Activated naive CD4-positive, alpha-beta T cell treated with anti-CD3 and anti-CD28 coated beads for 36 hours (primary cell): ENCODE results near the gene NTMT2. TPM values are rescaled to one million over a fixed set of nuclear protein-coding genes. Genes with fewer than 3 reads are reported as not detected.
"Not testable (repeated sequence)": the region's sequence is repeated elsewhere in the genome, so short reads cannot be mapped to it uniquely, and the experiment has no call there.

Source experiments
- CTCF ChIA-PET: fragments of 350-600 bp; sonication (Branson Sonifier 250); formaldehyde crosslinking; loops from one replicate; lab custom pipeline; 2021; ENCODE audit warnings: antibody characterized with exemption; lab: Charles Lee
- DNase-seq: peaks from one replicate; pipeline ENCODE4 v3.0.0-alpha.2; 2020
- H3K27ac Mint-ChIP-seq: one replicate; pipeline ENCODE4 v1.8.0; 2021; ENCODE audit warnings: mild to moderate bottlenecking, mixed read lengths
- H3K27me3 Mint-ChIP-seq: one replicate; pipeline ENCODE4 v1.8.0; 2021; ENCODE audit warnings: low read depth, mixed read lengths
- H3K36me3 Mint-ChIP-seq: one replicate; pipeline ENCODE4 v1.8.0; 2021; ENCODE audit warnings: low read depth, mixed read lengths
- H3K4me1 Mint-ChIP-seq: one replicate; pipeline ENCODE4 v1.8.0; 2021; ENCODE audit warnings: low read depth, mixed read lengths
- H3K4me3 Mint-ChIP-seq: one replicate; pipeline ENCODE4 v1.8.0; 2021; ENCODE audit warnings: mild to moderate bottlenecking, moderate library complexity, mixed read lengths
- H3K9me3 Mint-ChIP-seq: one replicate; pipeline ENCODE4 v1.8.0; 2021; ENCODE audit warnings: mixed read lengths
- intact Hi-C: fragments of 100-400 bp; cut with micrococcal nuclease; formaldehyde crosslinking; loops from one replicate; pipeline ENCODE4 v1.15.1; 2023
- total RNA-seq, 2 experiments: library from RNA; stranded (reverse); gene quantifications; one replicate each; pipeline ENCODE4 v1.2.3, GENCODE V29; 2021

The NTMT2 gene
- total RNA-seq, 2 experiments from 2014 or later = not detected

DNA sequence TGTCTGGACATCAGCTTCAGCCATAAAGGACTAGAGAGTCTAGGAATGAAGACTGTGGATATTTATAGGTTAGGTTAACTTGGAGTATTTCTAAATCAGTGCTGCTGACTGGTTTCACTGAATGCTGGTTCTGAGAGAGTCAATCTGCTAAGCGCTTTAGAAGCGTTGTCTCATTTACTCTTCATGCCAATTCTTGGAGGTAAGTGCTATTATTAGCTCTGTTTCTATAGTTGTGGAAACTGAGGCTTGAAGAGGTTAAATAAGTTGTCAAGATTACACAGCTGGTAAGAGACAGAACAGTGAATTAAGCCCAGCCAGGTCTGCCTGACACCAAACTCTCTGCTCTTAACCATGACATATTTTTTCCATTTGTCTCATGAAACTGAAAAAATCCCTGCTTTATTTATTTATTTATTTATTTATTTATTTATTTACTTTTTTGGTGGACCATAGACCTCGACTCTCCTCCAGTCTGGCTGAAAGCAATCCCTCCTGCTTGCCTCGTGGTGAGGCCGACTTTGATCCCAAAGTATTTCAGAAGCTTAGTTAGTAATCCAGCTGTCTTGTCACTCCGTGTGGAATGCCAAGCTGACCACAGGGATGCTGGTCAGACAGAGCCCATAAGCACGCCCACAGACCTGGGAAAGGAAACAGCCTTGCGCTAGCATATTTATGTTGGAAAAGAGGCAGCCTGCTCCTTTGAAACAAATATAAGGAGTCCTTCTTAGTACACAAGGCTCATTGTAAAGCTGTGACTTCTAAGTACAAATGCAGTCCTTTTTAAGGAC lies 16.9 kb downstream of the NTMT2 start:
- Mint-ChIP-seq H3K4me1 (no peaks in the 10 kb centered on the region), H3K27ac (no peak overlapping the region), H3K27me3 (peaks cover 4% of the 10 kb centered on the region), H3K4me3 (no peak overlapping the region), H3K36me3 (no peaks in the 10 kb centered on the region), H3K9me3 (no peaks in the 10 kb centered on the region)
- CTCF ChIA-PET = no interaction called here
- DNase-seq = no peak
- intact Hi-C loops = no loop called here

DNA sequence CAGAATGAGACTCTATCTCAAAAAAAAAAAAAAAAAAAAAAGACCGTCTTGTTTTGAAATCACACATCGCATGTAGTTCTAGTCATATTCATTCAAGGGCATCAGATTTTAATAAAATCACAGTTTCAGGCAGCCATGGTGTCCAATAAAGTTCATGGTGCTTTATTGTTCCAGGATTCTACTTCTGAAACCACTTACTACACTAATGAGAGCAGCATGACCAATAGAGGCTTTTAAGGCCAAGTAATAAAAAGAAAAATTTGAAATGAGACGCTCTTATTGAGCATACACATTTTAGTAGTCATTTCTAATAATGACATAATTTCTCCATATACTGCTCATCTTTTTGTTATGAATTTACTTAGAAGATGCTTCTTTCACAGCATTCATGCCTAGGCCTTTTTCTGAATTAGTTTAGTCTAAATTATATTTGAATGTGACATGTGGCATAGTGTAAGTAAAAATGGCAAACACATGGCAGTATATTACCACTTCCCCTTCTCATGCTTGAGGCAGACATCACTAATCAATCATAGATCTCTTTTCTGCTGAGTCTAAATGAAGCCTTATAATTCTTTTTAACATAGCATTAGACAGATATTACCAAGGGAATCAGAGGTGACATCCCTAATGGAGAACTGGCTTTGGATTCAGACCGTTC lies 18.5 kb downstream of the NTMT2 start:
- Mint-ChIP-seq H3K27me3 (peaks cover 4% of the 10 kb centered on the region), H3K36me3 (no peaks in the 10 kb centered on the region), H3K4me1 (peaks cover 8% of the 10 kb centered on the region), H3K9me3 (no peaks in the 10 kb centered on the region), H3K27ac (no peak overlapping the region), H3K4me3 (no peak overlapping the region)
- CTCF ChIA-PET = interaction anchor here (0.6 kb wide), 2 partner anchors 8 to 452 kb away, joined by 3 to 4 read pairs; no protein-coding TSS in a partner anchor
- intact Hi-C loops = no loop called here
- no peak for DNase-seq

DNA sequence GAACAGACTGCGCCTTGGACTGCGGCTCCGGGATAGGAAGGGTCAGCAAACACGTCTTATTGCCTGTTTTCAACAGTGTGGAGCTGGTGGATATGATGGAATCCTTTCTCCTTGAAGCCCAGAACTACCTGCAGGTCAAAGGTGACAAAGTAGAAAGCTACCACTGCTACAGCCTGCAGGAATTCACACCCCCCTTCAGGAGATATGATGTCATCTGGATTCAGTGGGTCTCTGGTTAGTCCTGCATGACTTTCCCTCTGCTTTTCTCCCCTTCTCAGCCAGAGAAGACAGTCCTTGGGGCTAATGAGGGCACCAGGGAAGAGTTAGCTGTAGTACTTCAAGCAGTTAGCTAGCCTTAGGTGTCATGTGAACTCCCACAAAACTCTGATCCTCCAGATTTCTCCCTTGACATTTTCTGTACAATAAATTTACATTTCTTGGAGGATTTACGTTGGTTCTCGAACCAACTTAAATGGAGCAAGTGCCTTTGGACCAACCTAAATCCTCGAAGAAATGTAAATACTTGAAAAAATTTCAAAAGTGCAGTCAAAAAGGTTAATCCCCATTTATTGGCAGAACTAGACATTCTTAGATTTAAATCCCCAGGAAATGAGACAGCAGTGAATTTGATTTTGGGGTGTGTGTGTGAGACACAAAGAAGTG lies 20.9 kb downstream of the NTMT2 start:
- peaks cover 12% of the 10 kb centered on the region for H3K9me3 Mint-ChIP-seq
- no peak overlapping the region for H3K4me3 Mint-ChIP-seq
- no peaks in the 10 kb centered on the region for H3K36me3 Mint-ChIP-seq
- H3K27me3 Mint-ChIP-seq = no peaks in the 10 kb centered on the region
- CTCF ChIA-PET = no interaction called here
- no peak overlapping the region for H3K27ac Mint-ChIP-seq
- intact Hi-C loops = no loop called here
- DNase-seq = no peak
- H3K4me1 Mint-ChIP-seq = peaks cover 8% of the 10 kb centered on the region

DNA sequence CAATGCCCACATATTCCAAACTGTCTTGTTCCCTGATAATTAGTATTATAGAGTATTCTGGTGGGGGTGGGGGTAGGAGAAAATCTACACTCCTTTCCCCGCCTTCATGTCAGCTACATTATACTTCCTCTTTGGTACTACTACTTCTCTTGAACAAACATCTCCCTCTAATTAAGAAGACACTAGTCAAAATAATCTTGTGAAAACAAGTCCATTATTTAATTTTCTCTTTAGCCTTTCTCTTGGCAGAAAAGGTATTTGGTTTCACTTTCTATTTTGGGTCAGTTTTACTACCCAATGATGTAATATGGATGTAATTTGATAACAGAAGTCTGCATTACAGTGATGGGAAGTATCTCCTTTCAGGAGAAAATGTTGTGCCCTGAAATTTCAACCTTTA lies 22.5 kb downstream of the NTMT2 start:
- intact Hi-C loops = no loop called here
- H3K27ac Mint-ChIP-seq = no peak overlapping the region
- CTCF ChIA-PET = no interaction called here
- no peaks in the 10 kb centered on the region for H3K36me3 Mint-ChIP-seq
- H3K4me1 Mint-ChIP-seq = peaks cover 8% of the 10 kb centered on the region
- H3K27me3 Mint-ChIP-seq = no peaks in the 10 kb centered on the region
- DNase-seq = no peak
- no peak overlapping the region for H3K4me3 Mint-ChIP-seq
- H3K9me3 Mint-ChIP-seq = peaks cover 12% of the 10 kb centered on the region

DNA sequence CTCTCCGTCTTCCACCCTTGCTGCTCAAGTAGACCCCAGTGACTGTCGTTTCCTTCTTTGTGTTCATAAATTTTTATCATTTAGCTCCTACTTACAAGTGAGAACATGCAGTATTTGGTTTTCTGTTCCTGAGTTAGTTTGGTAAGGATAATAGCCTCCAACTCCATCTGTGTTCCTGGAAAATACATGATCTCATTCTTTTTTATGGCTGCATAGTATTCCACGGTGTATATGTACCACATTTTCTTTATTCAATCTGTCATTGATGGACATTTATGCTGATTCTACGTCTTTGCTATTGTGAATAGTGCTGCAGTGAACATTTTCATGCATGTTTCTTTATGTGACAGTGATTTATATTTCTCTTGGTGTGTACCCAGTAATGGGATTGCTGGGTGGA lies 24.8 kb downstream of the NTMT2 start:
- H3K4me3 Mint-ChIP-seq, H3K27me3 Mint-ChIP-seq, DNase-seq, CTCF ChIA-PET, H3K4me1 Mint-ChIP-seq, intact Hi-C loops, H3K36me3 Mint-ChIP-seq, H3K27ac Mint-ChIP-seq: not testable (repeated sequence)
- H3K9me3 Mint-ChIP-seq = peaks cover 12% of the 10 kb centered on the region

DNA sequence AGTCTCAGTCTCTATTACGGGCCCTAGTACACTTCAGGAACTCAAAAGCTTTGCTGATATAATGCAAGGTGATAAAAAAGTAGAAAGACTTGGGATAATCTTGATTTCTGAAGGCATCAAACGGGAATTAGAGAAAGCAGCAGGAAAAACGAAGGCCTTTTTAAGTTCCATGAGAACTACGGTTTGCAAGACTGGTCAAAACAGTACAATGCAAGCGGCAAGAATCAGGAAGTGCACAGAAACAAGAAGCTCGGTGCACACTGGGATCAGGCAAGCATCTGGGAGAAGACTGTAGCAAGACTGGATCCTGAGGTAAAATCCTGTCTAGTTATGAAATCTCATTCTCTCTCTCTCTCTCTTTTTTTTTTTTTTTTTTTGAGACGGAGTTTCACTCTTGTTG lies 28.6 kb downstream of the NTMT2 start:
- no peaks in the 10 kb centered on the region for H3K36me3 Mint-ChIP-seq
- CTCF ChIA-PET = no interaction called here

DNA sequence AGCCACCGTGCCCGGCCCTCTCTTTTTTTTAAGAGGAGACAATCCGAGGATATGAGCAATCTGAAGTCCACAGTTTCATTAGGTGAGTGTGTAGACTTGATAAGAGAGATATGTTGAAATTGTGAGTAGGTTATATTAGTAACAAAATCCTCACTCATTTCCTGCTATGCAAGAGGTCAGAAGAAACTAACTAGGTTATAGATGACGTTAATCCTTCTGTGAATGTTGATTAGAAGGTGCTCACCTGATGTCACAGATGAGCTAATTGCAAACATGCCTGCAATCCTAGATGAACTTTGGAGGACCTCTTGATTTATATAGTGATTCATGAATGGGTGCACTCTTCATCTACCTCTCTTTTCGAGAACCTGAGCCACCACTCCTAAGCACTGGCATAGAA lies 29.3 kb downstream of the NTMT2 start:
- Mint-ChIP-seq H3K27ac (no peak overlapping the region), H3K4me3 (no peak overlapping the region), H3K27me3 (no peaks in the 10 kb centered on the region), H3K36me3 (no peaks in the 10 kb centered on the region), H3K9me3 (peaks cover 11% of the 10 kb centered on the region), H3K4me1 (no peaks in the 10 kb centered on the region)
- intact Hi-C loops = no loop called here
- CTCF ChIA-PET = no interaction called here
- no peak for DNase-seq

More for the DNA sequence above, 28.6 kb downstream of the NTMT2 start:
- H3K9me3 Mint-ChIP-seq = peaks cover 12% of the 10 kb centered on the region
- no peaks in the 10 kb centered on the region for H3K4me1 Mint-ChIP-seq
- H3K4me3 Mint-ChIP-seq = no peak overlapping the region
- no peak for DNase-seq
- no peaks in the 10 kb centered on the region for H3K27me3 Mint-ChIP-seq
- no peak overlapping the region for H3K27ac Mint-ChIP-seq
- intact Hi-C loops = no loop called here

DNA sequence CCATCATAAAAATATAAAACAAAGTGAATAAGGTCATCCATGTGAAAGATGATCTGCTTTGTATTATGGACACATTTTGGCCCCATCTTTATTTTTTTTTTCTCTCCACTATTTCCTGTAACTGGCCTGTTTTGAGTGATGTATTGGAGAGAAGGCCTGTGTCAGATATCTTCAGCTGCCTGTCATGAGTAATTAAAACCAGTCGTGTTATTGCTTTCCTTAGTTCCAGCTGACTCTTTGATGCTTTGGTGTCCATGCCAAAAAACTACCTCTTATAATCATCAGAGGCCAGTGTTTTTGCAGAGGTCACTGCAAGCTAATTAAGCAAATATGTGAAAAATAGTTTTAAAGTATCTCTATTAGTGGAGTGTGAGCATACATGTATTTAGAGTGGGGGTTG lies 29.7 kb downstream of the NTMT2 start:
- DNase-seq = no peak
- CTCF ChIA-PET = no interaction called here
- Mint-ChIP-seq H3K27me3 (no peaks in the 10 kb centered on the region), H3K36me3 (no peaks in the 10 kb centered on the region), H3K4me3 (no peak overlapping the region), H3K27ac (no peak overlapping the region), H3K4me1 (no peaks in the 10 kb centered on the region), H3K9me3 (peaks cover 9% of the 10 kb centered on the region)
- intact Hi-C loops = no loop called here

DNA sequence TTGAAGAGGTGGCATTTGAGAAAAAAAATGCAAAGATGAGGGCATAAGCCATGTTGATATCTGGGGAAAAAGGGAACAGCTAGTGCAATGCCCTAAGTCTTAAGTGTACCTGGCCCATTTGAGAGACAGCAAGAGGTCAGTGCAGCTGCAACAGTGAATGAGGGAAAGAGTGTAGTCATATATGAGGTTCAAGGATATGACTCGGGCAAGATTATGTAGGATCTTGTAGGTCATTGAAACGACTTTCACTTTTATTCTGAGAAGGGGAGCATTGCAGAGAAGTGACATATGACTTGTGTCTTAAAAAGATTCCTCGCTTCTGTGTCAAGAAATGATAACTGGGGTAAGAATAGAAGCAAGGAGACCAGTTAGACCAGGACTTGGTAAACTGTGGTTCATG lies 31.0 kb downstream of the NTMT2 start:
- no peak overlapping the region for H3K27ac Mint-ChIP-seq
- no peaks in the 10 kb centered on the region for H3K9me3 Mint-ChIP-seq
- H3K36me3 Mint-ChIP-seq = no peaks in the 10 kb centered on the region
- no peaks in the 10 kb centered on the region for H3K27me3 Mint-ChIP-seq
- intact Hi-C loops = no loop called here
- H3K4me1 Mint-ChIP-seq = no peaks in the 10 kb centered on the region
- no peak for DNase-seq
- CTCF ChIA-PET = no interaction called here
- H3K4me3 Mint-ChIP-seq = no peak overlapping the region

DNA sequence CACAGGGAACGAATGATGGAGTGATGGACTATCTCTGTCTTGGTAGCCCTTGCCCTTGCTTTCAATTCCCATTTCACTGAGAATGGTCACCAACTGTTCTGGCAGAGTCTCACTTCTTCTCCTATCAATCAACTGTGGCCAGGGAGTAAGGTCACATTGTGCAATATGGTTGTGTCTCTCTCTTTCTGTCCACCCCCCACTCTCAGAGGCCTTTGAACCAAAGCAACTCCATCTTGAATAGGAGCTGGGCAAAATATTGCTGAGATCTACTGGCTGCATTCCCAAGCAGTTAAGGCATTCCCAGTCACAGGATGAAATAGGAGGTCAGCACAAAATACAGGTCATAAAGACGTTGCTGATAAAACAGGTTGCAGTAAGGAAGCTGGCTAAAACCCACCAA lies 36.7 kb downstream of the NTMT2 start:
- H3K27ac Mint-ChIP-seq = no peak overlapping the region
- CTCF ChIA-PET = no interaction called here
- H3K4me3 Mint-ChIP-seq = no peak overlapping the region
- intact Hi-C loops = no loop called here
- no peaks in the 10 kb centered on the region for H3K9me3 Mint-ChIP-seq
- no peaks in the 10 kb centered on the region for H3K4me1 Mint-ChIP-seq
- DNase-seq = no peak
- H3K27me3 Mint-ChIP-seq = peaks cover 3% of the 10 kb centered on the region
- H3K36me3 Mint-ChIP-seq = no peaks in the 10 kb centered on the region

DNA sequence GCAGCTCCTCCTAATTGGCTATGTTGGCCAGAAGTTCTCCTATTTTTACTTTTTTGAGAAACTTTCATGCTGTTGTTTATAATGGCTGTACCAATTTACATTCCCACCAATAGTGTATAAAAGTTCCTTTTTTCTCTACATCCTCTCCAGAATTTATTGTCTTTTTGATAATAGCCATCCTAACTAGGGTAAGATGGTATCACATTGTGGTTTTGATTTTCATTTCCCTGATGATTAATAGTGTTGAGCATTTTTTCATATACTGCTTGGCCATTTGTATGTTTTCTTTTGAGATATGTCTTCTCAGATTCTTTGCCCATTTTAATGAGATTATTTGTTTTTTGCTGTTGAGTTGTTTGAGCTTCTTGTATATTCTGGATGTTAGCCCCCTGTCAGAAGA lies 46.8 kb downstream of the NTMT2 start:
- intact Hi-C loops = no loop called here
- no peaks in the 10 kb centered on the region for H3K4me1 Mint-ChIP-seq
- CTCF ChIA-PET = no interaction called here
- H3K27me3 Mint-ChIP-seq = peaks cover 18% of the 10 kb centered on the region
- H3K36me3 Mint-ChIP-seq = peaks cover 1% of the 10 kb centered on the region
- H3K9me3 Mint-ChIP-seq = peaks cover 20% of the 10 kb centered on the region
- H3K27ac Mint-ChIP-seq = no peak overlapping the region
- H3K4me3 Mint-ChIP-seq = no peak overlapping the region
- no peak for DNase-seq

DNA sequence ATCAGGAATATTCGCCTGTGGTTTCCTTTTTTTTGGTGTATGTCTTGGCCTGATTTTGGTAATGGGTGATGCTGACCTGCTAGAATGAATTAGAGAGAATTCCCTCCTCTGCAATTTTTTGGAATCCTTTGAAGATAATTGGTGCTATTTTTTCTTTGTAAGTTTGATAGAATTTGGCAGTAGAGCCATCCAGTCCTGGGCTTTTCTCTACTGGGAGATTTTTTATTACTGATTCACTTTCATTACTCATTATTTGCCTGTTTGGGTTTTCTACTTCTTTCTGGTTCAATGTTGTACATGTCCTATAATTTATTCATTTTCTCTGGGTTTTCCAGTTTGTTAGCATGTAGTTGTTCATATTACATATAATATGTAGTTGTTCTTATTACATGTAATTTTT lies 48.7 kb downstream of the NTMT2 start:
- H3K4me1 Mint-ChIP-seq = no peaks in the 10 kb centered on the region
- CTCF ChIA-PET = no interaction called here
- H3K27ac Mint-ChIP-seq = no peak overlapping the region
- peaks cover 1% of the 10 kb centered on the region for H3K36me3 Mint-ChIP-seq
- intact Hi-C loops = no loop called here
- H3K9me3 Mint-ChIP-seq = peaks cover 14% of the 10 kb centered on the region
- no peak for DNase-seq
- H3K4me3 Mint-ChIP-seq = no peak overlapping the region
- peaks cover 21% of the 10 kb centered on the region for H3K27me3 Mint-ChIP-seq
